Kidney capillary endothelial cell (primary cell): ENCODE measurements around the gene HOXA2.

Experiments used
- DNase-seq: peaks from one replicate; pipeline ENCODE4 v3.0.0-alpha.2; 2018; ENCODE audit warnings: low spot score

HOXA2 gene

GRCh38 chr7:27111751-27112277 lies 9.3 kb upstream of the HOXA2 start:
- no peak for DNase-seq

GRCh38 chr7:27111042-27111750 lies 8.7 kb upstream of the HOXA2 start:
- DNase-seq = no peak

GRCh38 chr7:27110186-27111031 lies 7.9 kb upstream of the HOXA2 start:
- no peak for DNase-seq

- DNase-seq = no peak
Observed at GRCh38 chr7:27109466-27110185, 7.1 kb upstream of the HOXA2 start.

GRCh38 chr7:27108390-27109127 lies 6.1 kb upstream of the HOXA2 start:
- DNase-seq = no peak

- no peak for DNase-seq
Observed at GRCh38 chr7:27107391-27108381, 5.2 kb upstream of the HOXA2 start.

- no peak for DNase-seq
Observed at GRCh38 chr7:27106901-27107240, 4.4 kb upstream of the HOXA2 start.

GRCh38 chr7:27106181-27106900 lies 3.9 kb upstream of the HOXA2 start:
- no peak for DNase-seq

- no peak for DNase-seq
Observed at GRCh38 chr7:27105301-27106031, 3.0 kb upstream of the HOXA2 start.

- no peak for DNase-seq
Observed at GRCh38 chr7:27104341-27105058, 2.0 kb upstream of the HOXA2 start.

GRCh38 chr7:27103489-27104226 lies 1.2 kb upstream of the HOXA2 start:
- no peak for DNase-seq

- DNase-seq = no peak
Observed at GRCh38 chr7:27101957-27102580, 414 bp downstream of the HOXA2 start.

- no peak for DNase-seq
Observed at GRCh38 chr7:27101171-27101956, 1.1 kb downstream of the HOXA2 start.

GRCh38 chr7:27100694-27101170 lies 1.8 kb downstream of the HOXA2 start:
- DNase-seq = no peak

GRCh38 chr7:27099453-27100370 lies 2.8 kb downstream of the HOXA2 start:
- DNase-seq = no peak
